ENCODE results near the gene TRIM54.
"Not testable (repeated sequence)": the region's sequence is repeated elsewhere in the genome, so short reads cannot be mapped to it uniquely, and the experiment has no call there.

Gene TRIM54

GRCh38 chr2:27313882-27314645, 31.8 kb downstream of the TRIM54 start:
- no peak for DNase-seq (ENCODE audit: low spot score)

- no peak for DNase-seq (ENCODE audit: low spot score)
Observed at GRCh38 chr2:27314709-27315108, 32.5 kb downstream of the TRIM54 start.

GRCh38 chr2:27315122-27315521, 32.9 kb downstream of the TRIM54 start:
- no peak for DNase-seq (ENCODE audit: low spot score)

DNA sequence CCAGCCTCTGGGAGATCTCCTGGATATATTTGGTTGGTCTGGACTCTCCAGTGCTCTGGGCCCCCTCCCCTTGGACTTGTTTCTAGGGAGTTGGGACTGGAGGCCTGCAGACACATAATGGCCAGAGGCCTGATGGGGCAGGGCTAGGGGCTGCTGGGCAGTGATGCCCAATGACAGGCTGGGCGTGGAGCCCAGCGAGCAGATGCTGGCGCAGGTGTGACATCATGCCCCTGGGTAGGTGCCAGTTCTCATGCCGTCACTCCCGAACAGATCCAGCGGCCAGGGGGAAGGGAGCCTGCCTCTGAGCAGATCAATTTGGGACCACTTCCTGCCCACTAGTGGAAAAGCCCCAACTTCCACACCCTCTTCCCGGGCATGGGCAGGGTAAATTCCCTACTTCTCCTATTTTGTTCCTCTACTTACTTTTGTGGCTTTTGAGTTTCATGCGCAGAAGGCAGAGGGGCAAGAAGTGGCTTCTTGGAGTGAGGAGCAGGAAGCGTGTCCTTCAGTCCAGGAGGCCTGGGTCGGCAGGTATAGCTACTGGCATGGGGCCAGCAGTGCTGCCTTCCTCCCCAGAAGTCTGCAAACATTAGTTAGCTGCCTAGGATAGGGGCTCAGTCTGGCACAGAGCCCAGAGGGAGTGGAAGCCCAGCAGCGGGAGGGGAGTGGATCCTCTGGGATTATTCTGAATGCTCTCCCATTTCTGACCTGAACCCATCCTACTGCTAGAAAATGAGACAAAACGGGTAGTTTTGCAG, 34.6 kb downstream of the TRIM54 start:
- DNase-seq (ENCODE audit: low spot score) = no peak

- DNase-seq (ENCODE audit: low spot score) = not testable (repeated sequence)
Observed at GRCh38 chr2:27319839-27320238, 37.6 kb downstream of the TRIM54 start.

GRCh38 chr2:27320958-27321543, 38.8 kb downstream of the TRIM54 start:
- peak; percentile 97 for DNase-seq (ENCODE audit: low spot score)

GRCh38 chr2:27322301-27322765, 40.1 kb downstream of the TRIM54 start:
- no peak for DNase-seq (ENCODE audit: low spot score)

- DNase-seq (ENCODE audit: low spot score) = peak; percentile 97
Observed at GRCh38 chr2:27322766-27323595, 40.8 kb downstream of the TRIM54 start, which contains the start of gene MPV17. Gene MPV17, minus strand, starts transcription at chr2:27323097. Its CDS starts 580 bp downstream, at chr2:27322517.

- no peak for DNase-seq (ENCODE audit: low spot score)
Observed at GRCh38 chr2:27323596-27324285, 41.5 kb downstream of the TRIM54 start.

GRCh38 chr2:27324720-27325119, 42.5 kb downstream of the TRIM54 start:
- no peak for DNase-seq (ENCODE audit: low spot score)

DNA sequence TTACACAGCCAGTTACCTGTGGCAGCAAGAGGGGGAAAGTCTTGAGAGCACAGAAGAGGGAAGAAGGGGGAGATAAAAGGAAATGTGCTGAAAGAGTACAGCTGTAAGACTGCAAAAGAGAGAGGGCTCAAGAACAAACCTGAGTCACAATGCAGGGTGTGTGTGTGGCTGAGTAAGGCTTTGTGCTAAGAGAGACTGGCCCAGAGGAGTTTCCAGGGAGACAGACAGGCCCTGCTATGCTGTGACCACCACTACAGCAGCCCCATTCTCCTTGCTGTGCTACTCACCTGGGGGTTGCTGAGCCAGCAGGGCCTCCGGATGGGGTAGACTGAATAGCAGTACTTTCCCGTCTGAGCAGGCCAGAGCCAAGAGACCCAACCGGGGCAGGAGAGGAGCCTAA, 53.1 kb downstream of the TRIM54 start:
- no peak for DNase-seq (ENCODE audit: low spot score)

GRCh38 chr2:27336173-27336572, 53.9 kb downstream of the TRIM54 start:
- DNase-seq (ENCODE audit: low spot score) = no peak

DNA sequence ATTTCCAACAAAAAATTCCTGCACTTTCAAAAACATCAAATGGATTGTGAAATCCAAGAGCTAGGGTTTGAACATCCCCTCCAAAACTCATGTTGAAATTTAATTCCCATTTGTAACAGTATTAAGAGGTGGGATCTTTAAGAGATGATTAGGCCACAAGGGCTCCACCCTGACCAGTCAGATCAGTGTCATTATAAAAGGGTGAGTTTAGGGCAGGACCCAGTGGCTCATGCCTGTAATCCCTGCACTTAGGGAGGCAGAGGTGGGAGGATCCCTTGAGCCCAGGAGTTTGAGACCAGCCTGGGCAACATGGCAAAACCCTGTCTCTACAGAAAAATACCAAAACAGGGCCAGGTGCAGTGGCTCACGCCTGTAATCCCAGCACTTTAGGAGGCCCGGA, 65.4 kb downstream of the TRIM54 start:
- DNase-seq (ENCODE audit: low spot score) = no peak

GRCh38 chr2:27350106-27350693, 68.0 kb downstream of the TRIM54 start:
- DNase-seq (ENCODE audit: low spot score) = no peak

DNA sequence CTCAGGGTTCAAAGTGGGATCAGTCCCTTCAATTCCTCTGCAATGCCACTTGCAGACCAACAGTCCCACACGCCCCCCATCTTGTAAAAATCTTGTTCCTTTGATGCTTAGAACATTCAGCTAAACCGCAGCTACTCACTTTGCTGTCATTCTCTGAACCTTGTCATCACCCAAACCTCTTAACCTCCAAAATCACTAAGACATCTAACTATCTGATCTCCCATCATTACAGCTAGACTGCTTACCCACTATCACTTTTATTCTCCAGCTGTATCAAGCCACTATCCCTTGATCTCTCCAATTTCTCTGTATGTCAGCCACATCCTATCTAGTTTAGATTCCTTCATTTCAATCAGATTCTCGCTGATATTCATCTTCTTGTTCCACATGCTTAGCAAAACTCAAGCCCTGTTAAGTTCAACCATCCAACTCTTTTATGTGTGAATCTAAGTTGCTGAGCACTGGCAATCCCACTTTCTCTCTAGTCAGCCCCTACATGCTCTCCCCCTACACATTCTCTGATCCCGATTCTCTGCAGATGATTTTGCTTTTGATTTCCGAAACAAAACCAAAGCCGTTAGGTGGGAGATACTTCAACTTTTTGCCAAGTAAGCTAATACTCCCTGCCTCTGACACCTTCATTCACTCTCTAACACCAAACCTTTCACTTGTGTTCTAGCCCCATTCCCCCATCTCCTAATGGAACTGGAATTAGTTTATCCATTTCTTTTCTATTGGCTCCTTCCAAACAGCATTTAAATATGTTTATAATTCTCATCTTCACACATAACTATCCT, 69.8 kb downstream of the TRIM54 start:
- no peak for DNase-seq (ENCODE audit: low spot score)

GRCh38 chr2:27353386-27353761, 71.1 kb downstream of the TRIM54 start:
- not testable (repeated sequence) for DNase-seq (ENCODE audit: low spot score)

GRCh38 chr2:27353762-27354596, 71.8 kb downstream of the TRIM54 start:
- no peak for DNase-seq (ENCODE audit: low spot score)

DNA sequence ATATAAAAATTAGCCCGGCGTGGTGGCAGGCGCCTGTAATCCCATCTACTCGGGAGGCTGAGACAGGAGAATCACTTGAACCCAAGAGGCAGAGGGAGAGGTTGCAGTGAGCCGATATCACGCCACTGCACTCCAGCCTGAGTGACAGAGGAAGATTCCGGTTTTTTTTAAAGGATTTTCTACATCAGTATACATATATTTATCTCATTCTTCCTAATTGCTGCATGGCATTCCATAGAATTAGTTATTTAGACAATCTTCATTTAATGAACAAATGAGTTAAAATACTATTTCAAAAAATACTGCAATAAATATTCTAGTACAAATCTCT, 72.3 kb downstream of the TRIM54 start:
- DNase-seq (ENCODE audit: low spot score) = no peak

DNA sequence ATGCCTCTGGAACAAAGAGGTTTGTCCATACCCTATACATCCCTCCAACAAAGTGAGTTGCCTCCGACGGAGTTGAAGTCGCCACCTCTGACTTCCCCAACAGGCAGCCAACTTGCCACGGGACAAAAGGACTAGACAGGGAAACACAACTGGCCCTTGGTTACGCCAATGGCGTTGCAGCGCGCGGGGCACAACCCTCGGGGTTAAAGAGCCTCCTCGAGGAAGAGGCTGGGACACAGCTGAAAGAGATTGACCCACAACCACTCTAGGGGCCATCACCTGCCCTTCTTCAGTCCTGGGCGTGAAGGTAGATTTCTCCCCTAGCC, 73.8 kb downstream of the TRIM54 start:
- DNase-seq (ENCODE audit: low spot score) = peak; percentile 65
